Stimulated activated CD4-positive, alpha-beta T cell treated with anti-CD3 and anti-CD28 coated beads, Interleukin-1b, Interleukin-23, amount 100 ng/mL, for 4 hours (primary cell): Measurements from ENCODE around the gene KIRREL2.
A peak's percentile ranks its signal among the peaks of the same experiment; 100 is the strongest.

Experiments
- DNase-seq, 2 donors: peaks; one replicate each; pipeline ENCODE4 v3.0.0-alpha.2; 2020; ENCODE audit warnings: low read depth in 2 of 2

Gene KIRREL2

GRCh38 chr19:35844482-35845214 is 12.1 kb upstream of the KIRREL2 start:
- no peak for DNase-seq

GRCh38 chr19:35845215-35846037 is 11.3 kb upstream of the KIRREL2 start:
- DNase-seq: no peak

GRCh38 chr19:35846038-35846668 is 10.6 kb upstream of the KIRREL2 start:
- DNase-seq: no peak

GRCh38 chr19:35847911-35848310 is 8.8 kb upstream of the KIRREL2 start:
- no peak for DNase-seq

GRCh38 chr19:35848486-35848885 is 8.2 kb upstream of the KIRREL2 start:
- DNase-seq: no peak

GRCh38 chr19:35848919-35849505 is 7.7 kb upstream of the KIRREL2 start:
- DNase-seq: no peak

GRCh38 chr19:35851213-35852028 is 5.3 kb upstream of the KIRREL2 start:
- DNase-seq: no peak

- no peak for DNase-seq
Measured at GRCh38 chr19:35852029-35852780, 4.5 kb upstream of the KIRREL2 start, which contains the start of gene NPHS1. Gene NPHS1 (minus strand): TSS chr19:35852504. CDS start chr19:35851837, 667 bp downstream.

GRCh38 chr19:35853038-35853756 is 3.5 kb upstream of the KIRREL2 start:
- DNase-seq: no peak

GRCh38 chr19:35858311-35858710 is 1.6 kb downstream of the KIRREL2 start:
- no peak for DNase-seq

- no peak for DNase-seq
Measured at GRCh38 chr19:35859414-35859813, 2.7 kb downstream of the KIRREL2 start.

GRCh38 chr19:35860436-35860817 is 3.7 kb downstream of the KIRREL2 start:
- DNase-seq: no peak

- no peak for DNase-seq
Measured at GRCh38 chr19:35860818-35861639, 4.3 kb downstream of the KIRREL2 start.

- DNase-seq: no peak
Measured at GRCh38 chr19:35861640-35862160, 5.0 kb downstream of the KIRREL2 start.

- no peak for DNase-seq
Measured at GRCh38 chr19:35862528-35862927, 5.8 kb downstream of the KIRREL2 start.

GRCh38 chr19:35863018-35863417 is 6.3 kb downstream of the KIRREL2 start:
- no peak for DNase-seq

- peak; percentile 63 to 77 for DNase-seq
Measured at GRCh38 chr19:35868172-35868822, 11.6 kb downstream of the KIRREL2 start, which contains the start of gene APLP1. Gene APLP1 (plus strand): TSS chr19:35868574. CDS start chr19:35868637, 63 bp downstream.

GRCh38 chr19:35868823-35869326 is 12.2 kb downstream of the KIRREL2 start:
- no peak for DNase-seq
